ENCODE data around the gene NEK3.
"Not testable (repeated sequence)": the region's sequence is repeated elsewhere in the genome, so short reads cannot be mapped to it uniquely, and the experiment has no call there.

NEK3 gene

DNA sequence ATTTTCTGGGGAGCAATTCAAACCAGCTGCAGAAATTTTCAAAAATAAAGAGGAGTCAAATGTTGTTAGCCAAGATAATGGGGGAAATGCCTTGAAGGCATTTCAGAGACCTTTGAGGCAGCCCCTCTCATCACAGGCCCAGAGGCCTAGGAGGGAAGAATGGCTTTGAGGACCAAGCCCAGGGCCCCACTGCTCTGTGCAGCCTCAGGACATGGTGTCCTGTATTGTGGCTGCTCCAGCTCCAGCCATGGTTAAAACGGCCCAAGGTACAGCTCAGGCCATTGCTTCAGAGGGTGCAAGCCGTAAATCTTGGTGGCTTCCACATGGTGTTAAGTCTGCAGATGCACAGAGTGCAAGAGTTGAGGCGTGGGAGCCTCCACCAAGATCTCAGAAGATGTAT is 62.6 kb downstream of the NEK3 start:
- Histone ChIP-seq H3K4me2 (ENCODE audit: low read length) (no peak overlapping the region), H3K36me3 (ENCODE audit: control insufficient read depth, insufficient read depth, low read length) (no peaks in the 10 kb centered on the region), H3K79me2 (no peaks in the 10 kb centered on the region), H3K4me3 (ENCODE audit: low read depth, low read length) (no peak overlapping the region), H3K4me1 (no peaks in the 10 kb centered on the region), H3K27ac (no peak overlapping the region), H3K9me3 (ENCODE audit: control insufficient read depth, low read length) (no peaks in the 10 kb centered on the region), H3K9ac (no peak overlapping the region), H3K27me3 (ENCODE audit: control insufficient read depth, insufficient read depth, low read length) (no peaks in the 10 kb centered on the region), H2AFZ (no peak overlapping the region)
- TF ChIP-seq, protein P1, sequence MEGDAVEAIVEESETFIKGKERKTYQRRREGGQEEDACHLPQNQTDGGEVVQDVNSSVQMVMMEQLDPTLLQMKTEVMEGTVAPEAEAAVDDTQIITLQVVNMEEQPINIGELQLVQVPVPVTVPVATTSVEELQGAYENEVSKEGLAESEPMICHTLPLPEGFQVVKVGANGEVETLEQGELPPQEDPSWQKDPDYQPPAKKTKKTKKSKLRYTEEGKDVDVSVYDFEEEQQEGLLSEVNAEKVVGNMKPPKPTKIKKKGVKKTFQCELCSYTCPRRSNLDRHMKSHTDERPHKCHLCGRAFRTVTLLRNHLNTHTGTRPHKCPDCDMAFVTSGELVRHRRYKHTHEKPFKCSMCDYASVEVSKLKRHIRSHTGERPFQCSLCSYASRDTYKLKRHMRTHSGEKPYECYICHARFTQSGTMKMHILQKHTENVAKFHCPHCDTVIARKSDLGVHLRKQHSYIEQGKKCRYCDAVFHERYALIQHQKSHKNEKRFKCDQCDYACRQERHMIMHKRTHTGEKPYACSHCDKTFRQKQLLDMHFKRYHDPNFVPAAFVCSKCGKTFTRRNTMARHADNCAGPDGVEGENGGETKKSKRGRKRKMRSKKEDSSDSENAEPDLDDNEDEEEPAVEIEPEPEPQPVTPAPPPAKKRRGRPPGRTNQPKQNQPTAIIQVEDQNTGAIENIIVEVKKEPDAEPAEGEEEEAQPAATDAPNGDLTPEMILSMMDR (IDR thresholded peaks at IDR 0.05): no peak

DNA sequence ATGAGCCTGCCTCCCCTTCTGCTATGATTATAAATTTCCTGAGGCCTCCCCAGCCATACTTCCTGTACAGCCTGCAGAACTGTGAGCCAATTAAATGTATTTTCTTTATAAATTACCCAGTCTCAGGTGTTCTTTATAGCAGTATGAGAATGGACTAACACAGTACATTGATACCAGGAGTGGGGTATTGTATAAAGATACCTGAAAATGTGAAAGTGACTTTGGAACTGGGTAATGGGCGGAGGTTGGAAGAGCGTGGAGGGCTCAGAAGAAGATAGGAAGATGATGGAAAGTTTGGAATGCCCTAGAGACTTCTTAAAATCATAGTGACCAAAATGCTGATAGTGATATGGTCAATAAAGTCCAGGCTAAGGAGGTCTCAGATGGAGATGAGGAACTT is 63.3 kb downstream of the NEK3 start:
- H3K36me3 ChIP-seq (ENCODE audit: control insufficient read depth, insufficient read depth, low read length): no peaks in the 10 kb centered on the region
- H3K9ac ChIP-seq: no peak overlapping the region
- no peak overlapping the region for H3K27ac ChIP-seq
- H3K27me3 ChIP-seq (ENCODE audit: control insufficient read depth, insufficient read depth, low read length): no peaks in the 10 kb centered on the region
- H3K4me1 ChIP-seq: no peaks in the 10 kb centered on the region
- no peaks in the 10 kb centered on the region for H3K9me3 ChIP-seq (ENCODE audit: control insufficient read depth, low read length)
- no peaks in the 10 kb centered on the region for H3K79me2 ChIP-seq
- H3K4me2 ChIP-seq (ENCODE audit: low read length): no peak overlapping the region
- TF ChIP-seq, protein P1 (IDR thresholded peaks at IDR 0.05): no peak
- no peak overlapping the region for H2AFZ ChIP-seq
- H3K4me3 ChIP-seq (ENCODE audit: low read depth, low read length): no peak overlapping the region

DNA sequence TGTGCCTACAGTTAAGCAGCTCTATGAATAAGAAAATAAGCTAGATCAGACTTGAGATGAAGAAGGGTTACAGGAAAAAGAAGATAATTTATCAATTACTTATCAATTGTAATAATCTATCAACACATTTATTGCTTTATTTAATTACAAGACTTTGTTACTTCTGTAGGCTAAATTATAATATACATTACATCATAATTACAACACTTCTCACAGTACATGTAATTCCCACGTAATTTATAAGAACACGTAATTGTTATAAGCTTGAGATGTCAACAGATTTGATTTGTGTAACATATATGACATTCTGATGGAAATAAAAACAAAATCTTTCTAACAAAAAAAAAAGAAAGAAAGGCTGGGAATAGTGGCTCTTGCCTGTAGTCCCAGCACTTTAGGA is 67.3 kb downstream of the NEK3 start:
- TF ChIP-seq, protein P1 (IDR thresholded peaks at IDR 0.05): no peak

DNA sequence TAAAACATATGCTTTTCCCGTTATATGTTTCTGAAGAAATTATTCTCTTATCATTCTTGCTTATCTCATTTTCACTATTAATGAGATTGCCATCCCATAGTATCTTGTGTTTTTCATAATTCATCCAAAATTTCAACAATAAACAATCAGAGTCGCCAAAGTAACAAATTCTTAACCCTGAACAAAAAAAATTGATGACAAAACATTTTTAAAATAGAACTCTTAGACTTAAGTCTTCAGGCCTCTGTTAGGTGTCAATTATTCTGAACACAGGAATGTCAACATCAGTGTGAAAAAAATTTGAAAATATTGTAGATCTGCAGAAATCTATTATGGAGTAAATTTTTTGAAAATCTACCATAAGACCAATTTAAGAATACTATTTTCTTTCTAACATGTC is 67.9 kb downstream of the NEK3 start:
- Histone ChIP-seq H3K36me3 (ENCODE audit: control insufficient read depth, insufficient read depth, low read length) (no peaks in the 10 kb centered on the region), H3K9me3 (ENCODE audit: control insufficient read depth, low read length) (no peaks in the 10 kb centered on the region), H2AFZ (no peak overlapping the region), H3K79me2 (no peaks in the 10 kb centered on the region), H3K27me3 (ENCODE audit: control insufficient read depth, insufficient read depth, low read length) (no peaks in the 10 kb centered on the region), H3K4me3 (ENCODE audit: low read depth, low read length) (no peak overlapping the region), H3K4me2 (ENCODE audit: low read length) (no peak overlapping the region), H3K4me1 (no peaks in the 10 kb centered on the region), H3K9ac (no peak overlapping the region), H3K27ac (no peak overlapping the region)
- TF ChIP-seq, protein P1 (IDR thresholded peaks at IDR 0.05): no peak

More for the DNA sequence above, 67.3 kb downstream of the NEK3 start:
- Histone ChIP-seq H3K27ac (no peak overlapping the region), H3K27me3 (ENCODE audit: control insufficient read depth, insufficient read depth, low read length) (no peaks in the 10 kb centered on the region), H2AFZ (no peak overlapping the region), H3K36me3 (ENCODE audit: control insufficient read depth, insufficient read depth, low read length) (no peaks in the 10 kb centered on the region), H3K4me2 (ENCODE audit: low read length) (no peak overlapping the region), H3K9ac (no peak overlapping the region), H3K4me1 (no peaks in the 10 kb centered on the region), H3K4me3 (ENCODE audit: low read depth, low read length) (no peak overlapping the region), H3K9me3 (ENCODE audit: control insufficient read depth, low read length) (no peaks in the 10 kb centered on the region), H3K79me2 (no peaks in the 10 kb centered on the region)

DNA sequence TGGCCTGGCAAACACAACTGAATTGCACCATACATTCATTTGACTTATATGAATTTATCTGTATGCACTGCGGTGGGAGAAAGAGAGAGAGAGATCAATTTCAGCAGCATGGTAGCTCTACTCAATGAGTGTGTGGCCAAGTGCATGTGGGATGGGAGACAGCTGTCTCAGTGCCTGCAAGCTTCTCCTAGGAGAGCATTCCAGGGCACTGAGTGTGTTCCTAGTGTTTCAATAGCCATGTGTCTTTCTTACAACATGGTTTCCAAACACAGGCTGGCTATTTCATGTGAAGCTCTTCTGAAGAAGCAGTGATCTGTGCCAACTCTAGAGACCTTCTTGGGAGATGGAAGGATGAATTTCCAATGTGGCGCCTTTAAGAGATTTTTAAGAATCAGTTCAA is 74.0 kb downstream of the NEK3 start:
- TF ChIP-seq, protein P1 (IDR thresholded peaks at IDR 0.05): no peak
- no peak overlapping the region for H3K4me3 ChIP-seq (ENCODE audit: low read depth, low read length)
- H3K79me2 ChIP-seq: no peaks in the 10 kb centered on the region
- no peak overlapping the region for H2AFZ ChIP-seq
- no peaks in the 10 kb centered on the region for H3K36me3 ChIP-seq (ENCODE audit: control insufficient read depth, insufficient read depth, low read length)
- no peaks in the 10 kb centered on the region for H3K4me1 ChIP-seq
- H3K27ac ChIP-seq: no peak overlapping the region
- no peak overlapping the region for H3K4me2 ChIP-seq (ENCODE audit: low read length)
- H3K9me3 ChIP-seq (ENCODE audit: control insufficient read depth, low read length): no peaks in the 10 kb centered on the region
- no peak overlapping the region for H3K9ac ChIP-seq
- no peaks in the 10 kb centered on the region for H3K27me3 ChIP-seq (ENCODE audit: control insufficient read depth, insufficient read depth, low read length)

DNA sequence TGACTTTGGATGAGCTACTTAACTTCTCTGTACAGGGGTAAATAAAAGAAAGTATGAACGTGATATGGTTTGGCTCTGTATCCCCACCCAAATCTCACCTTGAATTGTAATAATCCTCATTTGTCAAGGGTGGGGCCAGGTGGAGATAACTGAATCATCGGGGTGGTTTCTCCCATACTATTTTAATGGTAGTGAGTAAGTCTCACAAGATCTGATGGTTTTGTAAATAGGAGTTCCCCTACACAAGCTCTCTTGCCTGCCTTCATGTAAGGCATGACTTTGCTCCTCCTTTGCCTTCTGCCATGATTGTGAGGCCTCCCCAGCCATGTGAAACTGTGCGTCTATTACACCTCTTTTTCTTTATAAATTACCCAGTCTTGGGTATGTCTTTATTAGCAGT is 74.4 kb downstream of the NEK3 start:
- H3K27ac ChIP-seq; H3K9me3 ChIP-seq (ENCODE audit: control insufficient read depth, low read length); H3K9ac ChIP-seq; H3K36me3 ChIP-seq (ENCODE audit: control insufficient read depth, insufficient read depth, low read length); H3K4me2 ChIP-seq (ENCODE audit: low read length); H2AFZ ChIP-seq; H3K4me1 ChIP-seq; H3K4me3 ChIP-seq (ENCODE audit: low read depth, low read length); H3K79me2 ChIP-seq; H3K27me3 ChIP-seq (ENCODE audit: control insufficient read depth, insufficient read depth, low read length): not testable (repeated sequence)
